DMS114 treated with DMSO at 0.1 percent for 48 hours (cell line): ENCODE data around the gene WFIKKN1.

Experiments
- DNase-seq: peaks from one replicate; lab custom pipeline; 2025; ENCODE audit not compliant: unreplicated experiment; lab: John Stamatoyannopoulos, UW

Gene WFIKKN1

GRCh38 chr16:683396-684070 lies 52.7 kb downstream of the WFIKKN1 start:
- no peak for DNase-seq
